Nasal cavity respiratory epithelium epithelial cell of viscerocranial mucosa (primary cell): Measurements from ENCODE around the gene NKX3-2. TPM values are rescaled to one million over a fixed set of nuclear protein-coding genes. Genes with fewer than 3 reads are reported as not detected.

Source experiments
- total RNA-seq: library from RNA; depleted of rRNA; stranded (reverse); fragments of >200 nt; gene quantifications from 2 replicates; pipeline ENCODE4 v1.2.3, GENCODE V29; 2014

The NKX3-2 gene
- total RNA-seq = under 0.01 TPM in 1 of 2 replicates, not detected in the other

DNA sequence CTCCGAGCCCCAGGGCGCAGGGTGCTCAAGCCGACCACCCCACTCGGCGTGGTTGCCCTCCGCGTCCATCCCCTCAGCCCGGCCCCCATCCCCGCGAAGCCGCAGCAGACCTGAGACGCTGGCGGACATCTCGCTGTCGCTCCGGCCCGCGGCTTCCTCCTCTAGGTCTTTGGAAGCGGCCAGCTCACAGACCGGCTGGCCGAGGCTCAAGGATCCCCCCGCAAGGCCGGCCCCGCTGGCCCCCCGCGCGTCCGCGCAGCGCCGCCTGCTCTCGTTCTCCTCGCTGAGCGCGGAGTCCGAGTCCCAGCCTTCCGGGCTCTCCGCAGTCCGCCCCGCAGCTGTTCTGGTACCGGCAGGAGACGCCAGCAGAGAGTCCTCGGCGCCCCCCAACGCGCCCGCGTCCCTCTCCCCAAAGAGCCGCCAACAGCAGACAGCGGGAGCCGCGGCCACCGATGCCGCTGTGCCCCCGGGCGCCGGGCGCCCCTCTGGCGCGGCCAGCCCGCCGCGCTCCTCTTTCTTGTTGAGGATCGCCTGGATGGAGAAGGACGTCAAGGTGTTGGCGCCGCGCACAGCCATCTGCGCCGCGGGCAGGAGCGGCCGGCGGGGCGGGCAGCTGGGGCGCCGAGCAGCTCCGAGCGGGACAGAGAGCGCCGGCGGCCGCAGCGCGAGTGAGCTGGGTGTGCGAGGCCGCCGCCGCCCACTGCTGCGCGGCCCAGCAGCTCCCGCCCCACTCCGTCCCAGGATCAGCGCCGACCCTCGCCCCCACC lies at the start of gene NKX3-2:
Gene NKX3-2, minus strand, starts transcription at position 670 of the 767 bp plus-strand sequence. Its CDS starts 94 bp downstream, at position 576.

Other genes with a start within 250 kb of the NKX3-2 start
- 14.3 and 21.5 TPM in 2 replicates for gene RAB28, start 60.2 kb downstream of the NKX3-2 start, total RNA-seq
- gene BOD1L1, start 83.2 kb upstream of the NKX3-2 start, total RNA-seq = 24.9 and 57.5 TPM in 2 replicates